Neutrophil (primary cell): Measurements from ENCODE around the gene SGMS1.
"Not testable (repeated sequence)": the region's sequence is repeated elsewhere in the genome, so short reads cannot be mapped to it uniquely, and the experiment has no call there.

Experiments used
- H3K27ac ChIP-seq: fragments of 200-600 bp; sonication (generic); 2 replicates; pipeline ENCODE4 v1.5.1; 2016; ENCODE audit warnings: mild to moderate bottlenecking, moderate library complexity
- H3K27me3 ChIP-seq: fragments of 200-600 bp; sonication (generic); 2 replicates; pipeline ENCODE4 v1.6.0; 2016; ENCODE audit warnings: mild to moderate bottlenecking
- H3K36me3 ChIP-seq: fragments of 200-600 bp; sonication (generic); 2 replicates; pipeline ENCODE4 v1.5.1; 2017
- H3K4me1 ChIP-seq, 2 experiments: fragments of 200-600 bp in 1 of 2; sonication (generic) in 1 of 2; 1 replicate in 1 of 2; 2 replicates in 1 of 2; pipeline versions ENCODE4 v1.5.1 to v1.6.1; 2013 to 2016; ENCODE audit warnings: low read depth in 1 of 2, low read length in 1 of 2, mild to moderate bottlenecking in 1 of 2, moderate library complexity in 1 of 2; ENCODE audit not compliant: control insufficient read depth in 1 of 2, insufficient read depth in 1 of 2
- H3K4me3 ChIP-seq, 2 experiments: fragments of 200-600 bp in 1 of 2; sonication (generic) in 1 of 2; 1 replicate in 1 of 2; 2 replicates in 1 of 2; pipeline ENCODE4 v1.5.1; 2013 to 2016; ENCODE audit warnings: low read depth in 1 of 2, low read length in 1 of 2, mild to moderate bottlenecking in 1 of 2, moderate library complexity in 1 of 2
- H3K9me3 ChIP-seq: fragments of 200-600 bp; sonication (generic); 2 replicates; pipeline ENCODE4 v1.5.1; 2016
- TF ChIP-seq, protein P1 (sequence below): fragments of 200-600 bp; sonication (generic); IDR thresholded peaks from 2 replicates; pipeline ENCODE4 v1.5.1; 2016; ENCODE audit warnings: antibody characterized with exemption

SGMS1 gene

DNA sequence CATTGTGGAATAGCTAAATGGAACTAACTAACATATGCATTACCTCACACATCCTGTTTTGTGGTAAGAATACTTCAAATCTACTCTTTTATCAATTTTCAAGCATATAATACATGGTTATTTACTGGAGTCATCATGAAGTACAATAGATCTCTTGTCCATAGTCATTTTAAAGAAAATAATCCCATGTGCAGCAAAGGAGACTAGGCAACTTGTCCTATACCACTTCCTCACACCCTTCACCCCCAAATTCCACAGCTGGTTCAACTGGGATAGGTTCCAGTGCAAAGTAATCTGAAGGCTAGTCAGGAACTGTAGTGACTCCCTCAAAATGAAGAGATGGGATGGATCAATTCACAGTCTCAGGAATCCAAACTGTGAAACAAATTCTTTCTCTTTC is 176.1 kb downstream of the SGMS1 start:
- H3K4me1 ChIP-seq, result no peaks in the 10 kb centered on the region
- peaks cover 2% of the 10 kb centered on the region for H3K9me3 ChIP-seq
- no peaks in the 10 kb centered on the region for H3K36me3 ChIP-seq
- H3K4me3 ChIP-seq, result no peak overlapping the region
- TF ChIP-seq, protein P1, sequence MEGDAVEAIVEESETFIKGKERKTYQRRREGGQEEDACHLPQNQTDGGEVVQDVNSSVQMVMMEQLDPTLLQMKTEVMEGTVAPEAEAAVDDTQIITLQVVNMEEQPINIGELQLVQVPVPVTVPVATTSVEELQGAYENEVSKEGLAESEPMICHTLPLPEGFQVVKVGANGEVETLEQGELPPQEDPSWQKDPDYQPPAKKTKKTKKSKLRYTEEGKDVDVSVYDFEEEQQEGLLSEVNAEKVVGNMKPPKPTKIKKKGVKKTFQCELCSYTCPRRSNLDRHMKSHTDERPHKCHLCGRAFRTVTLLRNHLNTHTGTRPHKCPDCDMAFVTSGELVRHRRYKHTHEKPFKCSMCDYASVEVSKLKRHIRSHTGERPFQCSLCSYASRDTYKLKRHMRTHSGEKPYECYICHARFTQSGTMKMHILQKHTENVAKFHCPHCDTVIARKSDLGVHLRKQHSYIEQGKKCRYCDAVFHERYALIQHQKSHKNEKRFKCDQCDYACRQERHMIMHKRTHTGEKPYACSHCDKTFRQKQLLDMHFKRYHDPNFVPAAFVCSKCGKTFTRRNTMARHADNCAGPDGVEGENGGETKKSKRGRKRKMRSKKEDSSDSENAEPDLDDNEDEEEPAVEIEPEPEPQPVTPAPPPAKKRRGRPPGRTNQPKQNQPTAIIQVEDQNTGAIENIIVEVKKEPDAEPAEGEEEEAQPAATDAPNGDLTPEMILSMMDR, result no peak
- H3K27me3 ChIP-seq, result no peaks in the 10 kb centered on the region
- H3K27ac ChIP-seq, result no peak overlapping the region

DNA sequence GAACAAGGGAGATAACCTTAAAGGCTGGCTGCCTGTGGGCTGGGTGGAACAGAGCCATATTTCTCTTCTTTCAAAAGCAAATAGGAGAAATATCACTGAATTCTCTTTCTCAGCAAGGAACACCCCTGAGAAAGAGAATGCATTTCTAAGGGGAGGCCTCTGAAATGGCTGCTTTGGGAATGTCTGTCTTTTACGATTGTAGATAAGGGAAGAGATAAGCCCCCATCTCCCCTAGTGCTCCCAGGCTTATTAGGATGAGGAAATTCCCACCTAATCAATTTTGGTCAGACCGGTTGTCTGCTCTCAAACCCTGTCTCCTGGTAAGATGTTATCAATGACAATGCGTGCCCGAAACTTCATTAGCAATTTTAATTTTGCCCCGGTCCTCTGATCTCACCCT is 178.0 kb downstream of the SGMS1 start:
- H3K4me3 ChIP-seq, H3K9me3 ChIP-seq, H3K4me1 ChIP-seq, H3K27ac ChIP-seq, H3K27me3 ChIP-seq, H3K36me3 ChIP-seq: not testable (repeated sequence)

DNA sequence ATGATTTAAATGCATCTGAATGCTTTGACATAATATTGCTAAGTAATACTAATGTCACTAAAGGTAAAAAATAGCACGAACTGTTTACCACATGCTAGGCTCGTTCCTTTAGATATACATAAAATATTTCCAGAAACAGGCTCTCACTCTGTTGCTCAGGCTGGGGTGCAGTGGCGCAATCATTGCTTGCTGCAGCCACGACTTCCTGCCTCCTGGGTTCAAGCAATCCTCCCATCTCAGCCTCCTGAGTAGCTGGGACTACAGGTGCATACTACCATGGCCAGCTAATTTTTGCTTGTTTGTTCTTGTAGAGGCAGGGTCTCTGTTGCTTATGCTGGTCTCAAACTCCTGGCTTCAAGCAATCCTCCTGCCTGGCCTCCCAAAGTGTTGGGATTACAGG is 183.3 kb downstream of the SGMS1 start:
- H3K27me3 ChIP-seq, result no peaks in the 10 kb centered on the region
- no peak overlapping the region for H3K4me3 ChIP-seq
- no peak overlapping the region for H3K27ac ChIP-seq
- peaks cover 10 to 17% of the 10 kb centered on the region in 2 experiments for H3K4me1 ChIP-seq
- H3K9me3 ChIP-seq, result no peaks in the 10 kb centered on the region
- TF ChIP-seq, protein P1, result no peak
- H3K36me3 ChIP-seq, result no peaks in the 10 kb centered on the region

DNA sequence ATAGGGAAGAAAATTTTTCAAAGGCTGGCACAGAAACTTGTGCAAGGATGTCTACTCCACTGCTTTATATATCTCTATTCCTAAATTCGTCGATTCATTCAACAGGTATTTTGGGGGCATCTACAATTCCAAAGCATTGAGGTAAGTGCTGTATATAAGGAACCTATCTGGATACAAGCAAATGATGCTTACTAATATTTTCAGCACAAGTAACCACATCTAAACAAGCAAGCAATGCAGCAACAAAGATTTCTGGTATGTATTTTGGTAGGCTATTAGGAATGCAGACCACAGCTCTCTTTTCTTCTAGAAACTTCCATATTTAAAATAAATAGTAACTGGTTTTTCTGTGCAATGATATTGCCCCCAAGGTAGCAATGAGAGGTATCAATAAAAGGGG is 183.9 kb downstream of the SGMS1 start:
- no peak overlapping the region for H3K27ac ChIP-seq
- H3K9me3 ChIP-seq, result no peaks in the 10 kb centered on the region
- H3K4me3 ChIP-seq, result no peak overlapping the region
- no peaks in the 10 kb centered on the region for H3K27me3 ChIP-seq
- H3K4me1 ChIP-seq, result peaks cover 10 to 17% of the 10 kb centered on the region in 2 experiments
- TF ChIP-seq, protein P1, result no peak
- no peaks in the 10 kb centered on the region for H3K36me3 ChIP-seq

DNA sequence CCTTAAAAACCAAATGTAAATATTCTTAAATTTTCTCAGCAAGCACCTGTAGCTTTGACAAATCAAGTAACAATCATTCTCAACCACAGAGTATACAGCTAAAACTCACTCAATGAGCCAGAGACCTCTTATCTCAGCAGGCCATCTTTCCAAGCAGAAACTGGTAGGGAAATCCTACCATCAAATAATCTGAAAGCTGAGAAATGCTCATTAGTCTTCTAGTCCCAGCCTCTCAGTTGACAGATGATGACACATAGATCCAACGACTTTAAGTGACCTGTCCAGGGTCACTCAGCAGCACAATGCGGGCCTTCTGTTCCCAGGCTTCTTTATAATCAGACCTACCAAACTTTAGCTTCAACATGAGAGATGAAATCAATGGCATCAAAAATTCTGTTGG is 184.6 kb downstream of the SGMS1 start:
- Histone ChIP-seq H3K4me3 (no peak overlapping the region), H3K36me3 (no peaks in the 10 kb centered on the region), H3K4me1 (peaks cover 10 to 17% of the 10 kb centered on the region in 2 experiments), H3K27me3 (no peaks in the 10 kb centered on the region), H3K27ac (no peak overlapping the region), H3K9me3 (no peaks in the 10 kb centered on the region)
- TF ChIP-seq, protein P1, result no peak

DNA sequence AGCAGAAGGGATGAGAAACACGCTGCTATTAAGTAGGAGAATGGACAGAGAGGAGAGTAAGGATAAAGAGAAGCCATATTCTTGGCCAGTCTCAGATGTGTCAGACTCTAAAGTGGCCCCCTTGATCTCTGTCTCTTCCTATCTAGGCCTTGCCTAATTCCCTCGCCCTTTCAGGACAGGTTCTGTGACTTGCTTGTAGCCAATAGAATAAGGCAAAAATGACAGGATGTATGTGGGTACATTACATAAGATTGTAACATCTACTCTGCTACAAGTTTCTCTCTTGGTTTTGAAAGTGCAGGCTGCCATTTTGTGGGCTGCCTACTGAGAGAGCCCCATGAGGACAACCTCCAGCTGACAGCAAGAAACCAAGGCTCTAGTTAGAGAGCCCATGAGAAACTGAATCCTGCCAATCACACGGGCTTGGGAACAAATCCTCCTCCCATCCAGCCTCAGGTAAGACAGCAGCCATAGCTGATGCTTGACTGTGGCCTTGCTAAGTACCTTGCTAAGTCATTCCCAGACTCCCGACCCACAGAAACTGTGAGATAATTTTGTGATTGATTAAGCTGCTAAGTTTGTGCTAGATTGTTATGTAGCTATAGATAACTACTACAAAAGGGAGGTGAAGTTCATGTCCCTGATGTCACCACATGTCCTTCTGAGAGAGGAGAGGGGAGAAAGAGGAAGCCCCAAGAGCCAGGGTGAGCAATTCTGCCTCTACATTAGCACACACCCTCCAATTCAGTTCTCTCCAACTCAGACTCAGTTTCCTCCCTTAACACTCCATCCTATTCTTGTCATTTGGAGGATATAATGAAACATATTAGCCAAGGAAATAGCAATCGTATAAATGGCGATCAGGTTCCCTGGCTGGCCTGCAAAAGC is 185.5 kb downstream of the SGMS1 start:
- Histone ChIP-seq H3K27me3 (no peaks in the 10 kb centered on the region), H3K4me3 (no peak overlapping the region), H3K36me3 (no peaks in the 10 kb centered on the region), H3K4me1 (peaks cover 10 to 17% of the 10 kb centered on the region in 2 experiments), H3K27ac (no peak overlapping the region), H3K9me3 (no peaks in the 10 kb centered on the region)
- TF ChIP-seq, protein P1, result no peak
